Measurements from ENCODE around the gene APOBEC3H.
"Not testable (repeated sequence)": the region's sequence is repeated elsewhere in the genome, so short reads cannot be mapped to it uniquely, and the experiment has no call there.

APOBEC3H gene

DNA sequence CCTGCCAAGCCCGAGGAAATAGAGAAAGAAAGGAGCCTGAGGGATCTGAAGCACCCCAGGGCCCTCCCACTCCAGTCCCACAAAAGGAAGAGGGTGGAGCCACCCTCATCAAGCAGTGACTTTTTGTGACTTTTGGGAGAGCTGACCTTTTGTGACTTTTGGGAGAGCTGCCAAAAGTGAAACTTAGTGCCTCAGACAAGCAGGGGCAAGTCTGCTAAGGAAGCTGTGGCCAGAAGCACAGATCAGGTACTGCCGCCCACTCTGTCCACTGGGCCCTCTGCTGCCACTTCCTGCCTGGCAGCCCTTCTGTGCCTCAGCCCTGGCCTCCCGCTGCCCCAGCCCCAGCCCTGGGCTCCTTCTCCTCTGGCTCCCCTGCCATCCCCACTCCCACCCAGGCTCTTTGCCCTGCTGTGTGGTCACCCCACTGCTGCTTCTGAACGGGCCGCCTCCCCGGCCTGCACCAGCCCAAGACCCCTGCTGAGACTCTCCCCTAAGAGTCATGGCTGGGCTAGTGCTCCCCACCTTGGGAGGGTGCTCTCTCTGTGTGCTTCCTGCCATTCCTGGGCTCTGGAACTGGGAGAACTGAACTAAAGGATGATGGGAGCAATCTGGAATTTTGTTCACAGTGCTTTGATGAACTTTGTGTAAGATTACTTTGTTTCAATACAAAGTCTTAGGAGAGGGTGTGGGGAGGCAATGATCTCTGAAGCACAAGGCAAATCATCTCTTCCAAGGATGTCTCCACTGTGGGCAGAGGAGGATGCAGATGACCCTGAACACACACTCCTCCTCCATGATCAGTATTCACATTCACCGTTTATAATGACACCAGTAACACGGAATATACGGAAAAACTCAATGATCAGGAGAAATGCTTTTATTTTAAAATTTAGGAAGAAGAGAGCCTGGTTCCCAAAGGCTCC is at the start of gene APOBEC3H:
Gene APOBEC3H (plus strand): TSS at position 147 of the 923 bp plus-strand sequence. CDS start 3,035 bp downstream, outside the sequence.
- TF ChIP-seq CTCF (conservative IDR thresholded peaks at IDR 0.05; ENCODE audit: control insufficient read depth, insufficient read depth, low read depth, low read length) = no peak
- no peak for DNase-seq (ENCODE audit: low read depth)
- H3K4me3 ChIP-seq (ENCODE audit: control insufficient read depth, low read depth, low read length) = no peak within 1 kb of the TSS

GRCh38 chr22:39049486-39049885 is 47.6 kb upstream of the APOBEC3H start:
- H3K4me3 ChIP-seq (ENCODE audit: control insufficient read depth, low read depth, low read length); DNase-seq (ENCODE audit: low read depth): not testable (repeated sequence)

DNA sequence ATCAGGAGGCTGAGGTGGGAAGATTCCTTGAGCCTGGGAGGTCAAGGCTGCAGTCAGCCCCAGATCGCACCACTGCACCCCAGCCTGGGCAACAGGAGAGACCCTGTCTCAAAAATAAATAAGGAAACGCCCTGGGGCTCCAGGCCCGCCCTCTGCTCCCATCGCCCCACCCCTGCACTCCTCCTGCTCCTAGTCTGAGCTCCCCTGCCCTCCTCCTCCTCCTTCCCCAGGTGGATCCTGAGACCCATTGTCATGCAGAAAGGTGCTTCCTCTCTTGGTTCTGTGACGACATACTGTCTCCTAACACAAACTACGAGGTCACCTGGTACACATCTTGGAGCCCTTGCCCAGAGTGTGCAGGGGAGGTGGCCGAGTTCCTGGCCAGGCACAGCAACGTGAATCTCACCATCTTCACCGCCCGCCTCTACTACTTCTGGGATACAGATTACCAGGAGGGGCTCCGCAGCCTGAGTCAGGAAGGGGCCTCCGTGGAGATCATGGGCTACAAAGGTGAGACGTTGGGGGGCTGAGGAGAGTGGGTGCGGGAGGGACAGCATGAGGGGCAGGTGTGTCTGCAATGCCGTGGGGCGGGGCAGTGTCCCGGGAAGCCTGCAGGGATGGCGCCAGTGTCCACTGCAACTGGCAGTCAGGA is 45.1 kb upstream of the APOBEC3H start:
- DNase-seq (ENCODE audit: low read depth); H3K4me3 ChIP-seq (ENCODE audit: control insufficient read depth, low read depth, low read length): not testable (repeated sequence)

DNA sequence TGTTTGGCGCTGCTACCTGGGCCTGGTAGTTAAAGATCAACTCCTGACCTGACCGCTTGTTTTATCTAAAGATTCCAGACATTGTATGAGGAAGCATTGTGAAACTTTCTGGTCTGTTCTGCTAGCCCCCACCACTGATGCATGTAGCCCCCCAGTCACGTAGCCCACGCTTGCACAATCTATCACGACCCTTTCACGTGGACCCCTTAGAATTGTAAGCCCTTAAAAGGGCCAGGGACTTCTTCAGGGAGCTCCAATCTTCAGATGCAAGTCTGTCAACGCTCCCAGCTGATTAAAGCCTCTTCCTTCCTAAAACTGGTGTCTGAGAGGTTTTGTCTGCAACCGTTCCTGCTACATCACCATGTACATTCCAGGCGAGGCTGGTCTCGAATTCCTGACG is 41.4 kb upstream of the APOBEC3H start:
- H3K4me3 ChIP-seq (ENCODE audit: control insufficient read depth, low read depth, low read length) = no peak overlapping the region
- no peak for TF ChIP-seq CTCF (conservative IDR thresholded peaks at IDR 0.05; ENCODE audit: control insufficient read depth, insufficient read depth, low read depth, low read length)
- no peak for DNase-seq (ENCODE audit: low read depth)

DNA sequence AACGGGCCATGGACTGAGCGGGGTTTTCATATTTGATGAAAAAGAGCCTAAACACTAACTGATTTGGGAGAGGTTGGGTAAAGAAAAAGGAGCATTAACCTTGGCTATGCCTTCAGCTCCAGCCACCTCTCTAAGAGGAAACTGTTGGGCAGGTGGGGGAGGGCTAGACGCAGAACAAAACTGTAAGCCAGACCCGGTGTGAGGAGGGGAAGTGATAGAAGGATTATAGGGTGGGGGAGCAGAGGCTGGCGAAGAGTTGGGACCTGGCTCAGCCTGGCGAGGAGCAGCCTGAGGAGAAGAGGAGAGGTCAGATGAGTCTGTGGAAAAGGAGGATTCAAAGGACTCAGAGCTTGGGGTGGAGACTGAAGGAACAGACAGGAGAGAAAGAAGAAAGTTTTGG is 35.8 kb upstream of the APOBEC3H start:
- not testable (repeated sequence) for H3K4me3 ChIP-seq (ENCODE audit: control insufficient read depth, low read depth, low read length); DNase-seq (ENCODE audit: low read depth)

DNA sequence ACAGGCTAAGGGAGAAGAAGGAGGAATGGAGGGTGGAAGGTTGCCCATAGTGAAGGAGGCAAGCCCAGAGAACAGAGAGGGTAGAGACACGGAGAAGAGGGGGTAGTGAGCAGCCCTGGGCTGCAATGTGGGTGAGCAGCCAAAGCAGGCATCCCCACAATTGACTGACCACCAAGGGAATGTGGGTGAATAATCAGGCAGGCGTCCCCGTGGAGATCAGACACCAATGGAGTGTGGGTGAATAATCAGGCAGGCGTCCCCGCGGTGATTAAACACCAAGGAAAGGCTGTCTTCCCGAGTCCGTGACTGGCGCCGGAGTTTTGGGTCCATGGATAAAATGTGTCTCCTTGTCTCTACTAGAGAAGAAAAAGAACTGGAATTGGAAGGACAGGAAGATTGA is 35.1 kb upstream of the APOBEC3H start:
- not testable (repeated sequence) for DNase-seq (ENCODE audit: low read depth); H3K4me3 ChIP-seq (ENCODE audit: control insufficient read depth, low read depth, low read length)

GRCh38 chr22:39063904-39064303 is 33.1 kb upstream of the APOBEC3H start:
- H3K4me3 ChIP-seq (ENCODE audit: control insufficient read depth, low read depth, low read length); DNase-seq (ENCODE audit: low read depth): not testable (repeated sequence)

DNA sequence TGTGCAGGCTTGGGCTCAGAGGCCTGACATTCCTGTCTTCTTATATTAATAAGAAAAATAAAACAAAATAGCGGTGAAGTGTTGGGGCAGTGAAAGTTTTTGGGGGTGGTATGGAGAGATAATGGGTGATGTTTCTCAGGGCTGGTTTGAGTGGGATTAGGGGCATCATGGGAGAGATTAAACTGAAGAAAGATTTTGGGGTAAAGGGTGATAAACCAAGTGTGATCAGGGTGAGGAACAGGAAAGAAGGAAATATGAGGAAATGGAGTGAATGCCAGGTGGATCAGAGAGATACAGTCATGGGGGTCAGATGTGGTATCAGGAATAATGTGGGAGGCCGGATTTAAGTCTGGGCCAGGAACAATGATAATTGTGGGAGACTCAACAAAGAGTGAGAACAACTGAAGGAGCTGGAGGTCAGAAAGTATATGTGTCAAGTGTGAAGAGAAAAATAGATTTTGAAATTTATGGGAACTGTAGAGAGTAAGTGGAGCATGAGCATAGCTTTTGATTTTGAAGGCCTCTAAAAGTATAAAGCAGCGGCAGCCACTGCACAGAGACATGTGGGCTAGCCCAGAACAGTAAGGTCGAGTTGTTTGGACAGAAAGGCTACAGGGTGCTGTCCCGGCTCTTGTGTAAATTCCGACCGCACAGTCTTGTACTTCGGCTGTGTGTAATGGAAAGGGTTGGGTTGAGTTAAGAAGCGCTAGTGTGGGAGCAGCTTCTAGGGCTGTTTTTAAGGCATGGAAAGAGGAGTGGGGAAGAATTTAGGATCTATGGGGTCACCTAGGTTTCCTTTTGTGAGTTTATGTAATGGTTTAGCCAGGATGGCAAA is 30.4 kb upstream of the APOBEC3H start:
- not testable (repeated sequence) for DNase-seq (ENCODE audit: low read depth)

GRCh38 chr22:39068033-39068785 is 28.8 kb upstream of the APOBEC3H start:
- no peak for DNase-seq (ENCODE audit: low read depth)
- H3K4me3 ChIP-seq (ENCODE audit: control insufficient read depth, low read depth, low read length) = no peak overlapping the region
- TF ChIP-seq CTCF (conservative IDR thresholded peaks at IDR 0.05; ENCODE audit: control insufficient read depth, insufficient read depth, low read depth, low read length) = no peak

More for the DNA sequence above, 30.4 kb upstream of the APOBEC3H start:
- H3K4me3 ChIP-seq (ENCODE audit: control insufficient read depth, low read depth, low read length) = not testable (repeated sequence)

Data from fibroblast of mammary gland (primary cell).